Gastroesophageal sphincter (tissue), 3 donors: ENCODE data around the gene MAT2A.
"Not testable (repeated sequence)": the region's sequence is repeated elsewhere in the genome, so short reads cannot be mapped to it uniquely, and the experiment has no call there.

Experiments used
- EP300 ChIP-seq: sonication (generic); formaldehyde crosslinking; IDR thresholded peaks from one replicate; pipeline ENCODE4 v1.6.1; 2017; ENCODE audit warnings: antibody characterized with exemption, mild to moderate bottlenecking
- POLR2A ChIP-seq, 2 donors: fragments of 450-650 bp; IDR thresholded peaks; one replicate each; pipeline ENCODE4 v1.6.1; 2017; ENCODE audit warnings: antibody characterized with exemption in 2 of 2, mild to moderate bottlenecking in 2 of 2, moderate library complexity in 1 of 2
- POLR2AphosphoS5 ChIP-seq: sonication (generic); formaldehyde crosslinking; IDR thresholded peaks from one replicate; pipeline ENCODE4 v1.6.1; 2017; ENCODE audit warnings: antibody characterized with exemption
- TF ChIP-seq, protein P1 (sequence below), 4 experiments: fragments of 200-600 bp in 2 of 4; fragments of 450-650 bp in 2 of 4; sonication (generic) in 1 of 4; IDR thresholded peaks; one replicate each; pipeline ENCODE4 v1.5.1; 2017 to 2019; ENCODE audit warnings: antibody characterized with exemption in 4 of 4, mild to moderate bottlenecking in 2 of 4, moderate library complexity in 2 of 4

DNA sequence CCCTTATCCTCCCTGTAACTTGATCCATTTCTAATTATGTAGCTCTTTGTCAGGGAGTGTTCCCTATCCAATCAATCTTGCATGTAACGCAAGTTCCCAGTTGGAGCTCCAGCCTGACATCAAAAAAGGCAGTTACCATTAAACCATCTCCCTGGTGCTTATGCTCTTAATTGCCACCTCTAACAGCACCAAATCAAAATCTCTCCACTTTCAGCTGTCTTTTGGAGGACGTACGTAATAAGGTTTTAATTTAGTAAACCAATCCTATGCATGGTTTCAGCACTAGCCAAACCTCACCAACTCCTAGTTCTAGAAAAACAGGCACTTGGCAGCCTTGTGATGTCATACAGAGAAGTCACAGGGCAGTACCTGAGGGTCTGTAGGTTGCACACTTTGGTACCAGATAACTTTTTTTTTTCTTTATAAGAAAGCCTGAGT lies 5.3 kb downstream of the MAT2A start:
- TF ChIP-seq, protein P1, sequence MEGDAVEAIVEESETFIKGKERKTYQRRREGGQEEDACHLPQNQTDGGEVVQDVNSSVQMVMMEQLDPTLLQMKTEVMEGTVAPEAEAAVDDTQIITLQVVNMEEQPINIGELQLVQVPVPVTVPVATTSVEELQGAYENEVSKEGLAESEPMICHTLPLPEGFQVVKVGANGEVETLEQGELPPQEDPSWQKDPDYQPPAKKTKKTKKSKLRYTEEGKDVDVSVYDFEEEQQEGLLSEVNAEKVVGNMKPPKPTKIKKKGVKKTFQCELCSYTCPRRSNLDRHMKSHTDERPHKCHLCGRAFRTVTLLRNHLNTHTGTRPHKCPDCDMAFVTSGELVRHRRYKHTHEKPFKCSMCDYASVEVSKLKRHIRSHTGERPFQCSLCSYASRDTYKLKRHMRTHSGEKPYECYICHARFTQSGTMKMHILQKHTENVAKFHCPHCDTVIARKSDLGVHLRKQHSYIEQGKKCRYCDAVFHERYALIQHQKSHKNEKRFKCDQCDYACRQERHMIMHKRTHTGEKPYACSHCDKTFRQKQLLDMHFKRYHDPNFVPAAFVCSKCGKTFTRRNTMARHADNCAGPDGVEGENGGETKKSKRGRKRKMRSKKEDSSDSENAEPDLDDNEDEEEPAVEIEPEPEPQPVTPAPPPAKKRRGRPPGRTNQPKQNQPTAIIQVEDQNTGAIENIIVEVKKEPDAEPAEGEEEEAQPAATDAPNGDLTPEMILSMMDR (IDR thresholded peaks at IDR 0.05): not testable (repeated sequence)
- not testable (repeated sequence) for TF ChIP-seq POLR2A (IDR thresholded peaks at IDR 0.05); POLR2AphosphoS5; EP300
